Activated T-cell treated with anti-CD3 and anti-CD28 coated beads, Interleukin-2, amount 50 U/mL, for 72 hours (primary cell): ENCODE results near the gene DYNLT5. TPM values are rescaled to one million over a fixed set of nuclear protein-coding genes. Genes with fewer than 3 reads are reported as not detected.
A peak's percentile ranks its signal among the peaks of the same experiment; 100 is the strongest.

Experiments used
- ATAC-seq, 2 donors: fragments of 150-1000 bp; cut with Tn5 transposase; replicated peaks in 1 of 2; 2 replicates each; pipeline ENCODE4 v1.10.0; 2021; ENCODE audit warnings: moderate library complexity in 2 of 2, mild to moderate bottlenecking in 1 of 2
- DNase-seq, 2 donors: peaks; one replicate each; pipeline ENCODE4 v3.0.0; 2021 to 2022; ENCODE audit warnings: mixed read lengths in 1 of 2
- H3K27ac Mint-ChIP-seq: one replicate; pipeline ENCODE4 v1.8.0; 2022; ENCODE audit warnings: mild to moderate bottlenecking, moderate library complexity, mixed read lengths
- H3K27me3 Mint-ChIP-seq: one replicate; pipeline ENCODE4 v1.8.0; 2022; ENCODE audit warnings: low read depth, mixed read lengths
- H3K36me3 Mint-ChIP-seq, 2 donors: one replicate each; pipeline ENCODE4 v1.8.0; 2022; ENCODE audit warnings: mixed read lengths in 2 of 2, mild to moderate bottlenecking in 1 of 2; ENCODE audit not compliant: insufficient read depth in 2 of 2
- H3K4me1 Mint-ChIP-seq: one replicate; pipeline ENCODE4 v1.8.0; 2022; ENCODE audit warnings: low read depth, mixed read lengths
- H3K4me3 Mint-ChIP-seq, 2 donors: one replicate each; pipeline ENCODE4 v1.8.0; 2022; ENCODE audit warnings: mild to moderate bottlenecking in 2 of 2, mixed read lengths in 2 of 2, moderate library complexity in 2 of 2
- H3K9me3 Mint-ChIP-seq, 2 donors: one replicate each; pipeline ENCODE4 v1.8.0; 2022; ENCODE audit warnings: mixed read lengths in 2 of 2
- total RNA-seq, 2 donors: library from RNA; stranded (reverse); gene quantifications; one replicate each; pipeline ENCODE4 v1.2.3, GENCODE V29; 2022

Gene DYNLT5
- total RNA-seq, 2 donors from 2014 or later = not detected

GRCh38 chr1:66760506-66760905 is 8.2 kb downstream of the DYNLT5 start:
- no peak overlapping the region for H3K27ac Mint-ChIP-seq
- H3K9me3 Mint-ChIP-seq = no peaks in the 10 kb centered on the region
- peaks cover 10% of the 10 kb centered on the region for H3K27me3 Mint-ChIP-seq
- H3K4me3 Mint-ChIP-seq = no peak overlapping the region
- ATAC-seq (no peak), DNase-seq (no peak)
- H3K4me1 Mint-ChIP-seq = no peaks in the 10 kb centered on the region
- no peaks in the 10 kb centered on the region for H3K36me3 Mint-ChIP-seq

- H3K36me3 Mint-ChIP-seq = no peaks in the 10 kb centered on the region
- H3K4me1 Mint-ChIP-seq = no peaks in the 10 kb centered on the region
- H3K9me3 Mint-ChIP-seq = no peaks in the 10 kb centered on the region
- no peak overlapping the region for H3K27ac Mint-ChIP-seq
- H3K27me3 Mint-ChIP-seq = peaks cover 8% of the 10 kb centered on the region
- ATAC-seq (no peak), DNase-seq (no peak)
- H3K4me3 Mint-ChIP-seq = no peak overlapping the region
These were observed 9.0 kb downstream of the DYNLT5 start for GRCh38 chr1:66761221-66761620.

GRCh38 chr1:66764994-66765578 is 12.8 kb downstream of the DYNLT5 start:
- no peaks in the 10 kb centered on the region for H3K36me3 Mint-ChIP-seq
- H3K27ac Mint-ChIP-seq = no peak overlapping the region
- H3K27me3 Mint-ChIP-seq = no peaks in the 10 kb centered on the region
- peak; percentile 50 to 60 for DNase-seq
- no peaks in the 10 kb centered on the region for H3K9me3 Mint-ChIP-seq
- peaks cover 23% of the 10 kb centered on the region for H3K4me1 Mint-ChIP-seq
- ATAC-seq = peak; percentile 67 to 68
- no peak overlapping the region for H3K4me3 Mint-ChIP-seq

- Mint-ChIP-seq H3K9me3 (no peaks in the 10 kb centered on the region), H3K36me3 (no peaks in the 10 kb centered on the region), H3K27me3 (no peaks in the 10 kb centered on the region), H3K27ac (no peak overlapping the region), H3K4me3 (no peak overlapping the region), H3K4me1 (peaks cover 36% of the 10 kb centered on the region)
- DNase-seq (no peak), ATAC-seq (no peak)
These were observed 15.4 kb downstream of the DYNLT5 start for GRCh38 chr1:66767626-66768025.

- peak overlapping the region; percentile 92 for H3K27ac Mint-ChIP-seq
- H3K9me3 Mint-ChIP-seq = no peaks in the 10 kb centered on the region
- peak overlapping the region; percentile 59 to 80 for H3K4me3 Mint-ChIP-seq
- peaks cover 36% of the 10 kb centered on the region for H3K4me1 Mint-ChIP-seq
- no peaks in the 10 kb centered on the region for H3K36me3 Mint-ChIP-seq
- H3K27me3 Mint-ChIP-seq = no peaks in the 10 kb centered on the region
- ATAC-seq (no peak), DNase-seq (no peak)
These were observed 16.7 kb downstream of the DYNLT5 start for GRCh38 chr1:66768965-66769364.

- Mint-ChIP-seq H3K27ac (peak overlapping the region; percentile 92), H3K4me3 (peak overlapping the region; percentile 59 to 80), H3K27me3 (no peaks in the 10 kb centered on the region), H3K9me3 (no peaks in the 10 kb centered on the region), H3K4me1 (peaks cover 36% of the 10 kb centered on the region), H3K36me3 (no peaks in the 10 kb centered on the region)
- no peak for DNase-seq
- ATAC-seq = peak; percentile 29 to 45
These were observed 17.4 kb downstream of the DYNLT5 start for GRCh38 chr1:66769512-66770229.

GRCh38 chr1:66770240-66770639 is 18.0 kb downstream of the DYNLT5 start:
- H3K36me3 Mint-ChIP-seq = no peaks in the 10 kb centered on the region
- peak overlapping the region; percentile 92 for H3K27ac Mint-ChIP-seq
- DNase-seq = no peak
- ATAC-seq = peak; percentile 61
- no peaks in the 10 kb centered on the region for H3K27me3 Mint-ChIP-seq
- H3K4me1 Mint-ChIP-seq = peaks cover 36% of the 10 kb centered on the region
- peak overlapping the region; percentile 59 to 80 for H3K4me3 Mint-ChIP-seq
- H3K9me3 Mint-ChIP-seq = no peaks in the 10 kb centered on the region

- H3K4me1 Mint-ChIP-seq = peaks cover 36% of the 10 kb centered on the region
- peak overlapping the region; percentile 80 for H3K27ac Mint-ChIP-seq
- no peaks in the 10 kb centered on the region for H3K9me3 Mint-ChIP-seq
- peak overlapping the region; percentile 59 to 80 for H3K4me3 Mint-ChIP-seq
- H3K27me3 Mint-ChIP-seq = no peaks in the 10 kb centered on the region
- no peaks in the 10 kb centered on the region for H3K36me3 Mint-ChIP-seq
- no peak for DNase-seq
- peak; percentile 77 to 78 for ATAC-seq
These were observed 18.4 kb downstream of the DYNLT5 start for GRCh38 chr1:66770694-66771093.

GRCh38 chr1:66773227-66773626 is 21.0 kb downstream of the DYNLT5 start:
- H3K27ac Mint-ChIP-seq = no peak overlapping the region
- H3K4me1 Mint-ChIP-seq = peaks cover 30% of the 10 kb centered on the region
- DNase-seq = no peak
- H3K36me3 Mint-ChIP-seq = no peaks in the 10 kb centered on the region
- no peaks in the 10 kb centered on the region for H3K9me3 Mint-ChIP-seq
- no peaks in the 10 kb centered on the region for H3K27me3 Mint-ChIP-seq
- ATAC-seq = no peak
- no peak overlapping the region for H3K4me3 Mint-ChIP-seq

- DNase-seq (no peak), ATAC-seq (no peak)
- Mint-ChIP-seq H3K9me3 (no peaks in the 10 kb centered on the region), H3K27ac (no peak overlapping the region), H3K36me3 (no peaks in the 10 kb centered on the region), H3K27me3 (peaks cover under 1% of the 10 kb centered on the region), H3K4me1 (peaks cover 20% of the 10 kb centered on the region), H3K4me3 (no peak overlapping the region)
These were observed 22.2 kb downstream of the DYNLT5 start for GRCh38 chr1:66774438-66774837.

- DNase-seq = no peak
- peaks cover 7% of the 10 kb centered on the region for H3K4me1 Mint-ChIP-seq
These were observed 23.4 kb downstream of the DYNLT5 start for GRCh38 chr1:66775646-66776045.

GRCh38 chr1:66777831-66778230 is 25.6 kb downstream of the DYNLT5 start:
- Mint-ChIP-seq H3K27ac (no peak overlapping the region), H3K4me3 (no peak overlapping the region), H3K36me3 (peaks cover 0 to 7% of the 10 kb centered on the region in 2 donors), H3K27me3 (peaks cover 6% of the 10 kb centered on the region), H3K4me1 (no peaks in the 10 kb centered on the region), H3K9me3 (no peaks in the 10 kb centered on the region)
- DNase-seq (no peak), ATAC-seq (no peak)

More at GRCh38 chr1:66775646-66776045, 23.4 kb downstream of the DYNLT5 start:
- no peak overlapping the region for H3K27ac Mint-ChIP-seq
- H3K4me3 Mint-ChIP-seq = no peak overlapping the region
- no peak for ATAC-seq
- no peaks in the 10 kb centered on the region for H3K9me3 Mint-ChIP-seq
- peaks cover 0 to 5% of the 10 kb centered on the region in 2 donors for H3K36me3 Mint-ChIP-seq
- H3K27me3 Mint-ChIP-seq = peaks cover 6% of the 10 kb centered on the region

- peaks cover 6% of the 10 kb centered on the region for H3K27me3 Mint-ChIP-seq
- DNase-seq = no peak
- no peaks in the 10 kb centered on the region for H3K4me1 Mint-ChIP-seq
- no peaks in the 10 kb centered on the region for H3K9me3 Mint-ChIP-seq
- no peak overlapping the region for H3K27ac Mint-ChIP-seq
- no peak overlapping the region for H3K4me3 Mint-ChIP-seq
- peaks cover 0 to 7% of the 10 kb centered on the region in 2 donors for H3K36me3 Mint-ChIP-seq
- ATAC-seq = no peak
These were observed 26.0 kb downstream of the DYNLT5 start for GRCh38 chr1:66778266-66778665.

- no peak for ATAC-seq
- Mint-ChIP-seq H3K4me3 (no peak overlapping the region), H3K9me3 (no peaks in the 10 kb centered on the region), H3K4me1 (no peaks in the 10 kb centered on the region), H3K27me3 (peaks cover 6% of the 10 kb centered on the region), H3K27ac (no peak overlapping the region), H3K36me3 (peaks cover 0 to 7% of the 10 kb centered on the region in 2 donors)
- no peak for DNase-seq
These were observed 26.7 kb downstream of the DYNLT5 start for GRCh38 chr1:66778969-66779368.
